Suppressor macrophage treated with lipopolysaccharide for 1 hour (primary cell): ENCODE measurements around the gene DTX3.
"Not testable (repeated sequence)": the region's sequence is repeated elsewhere in the genome, so short reads cannot be mapped to it uniquely, and the experiment has no call there.

ENCODE experiments used
- DNase-seq, 3 donors: peaks; one replicate each; pipeline ENCODE4 v3.0.0-alpha.2; 2020 to 2022

The DTX3 gene

DNA sequence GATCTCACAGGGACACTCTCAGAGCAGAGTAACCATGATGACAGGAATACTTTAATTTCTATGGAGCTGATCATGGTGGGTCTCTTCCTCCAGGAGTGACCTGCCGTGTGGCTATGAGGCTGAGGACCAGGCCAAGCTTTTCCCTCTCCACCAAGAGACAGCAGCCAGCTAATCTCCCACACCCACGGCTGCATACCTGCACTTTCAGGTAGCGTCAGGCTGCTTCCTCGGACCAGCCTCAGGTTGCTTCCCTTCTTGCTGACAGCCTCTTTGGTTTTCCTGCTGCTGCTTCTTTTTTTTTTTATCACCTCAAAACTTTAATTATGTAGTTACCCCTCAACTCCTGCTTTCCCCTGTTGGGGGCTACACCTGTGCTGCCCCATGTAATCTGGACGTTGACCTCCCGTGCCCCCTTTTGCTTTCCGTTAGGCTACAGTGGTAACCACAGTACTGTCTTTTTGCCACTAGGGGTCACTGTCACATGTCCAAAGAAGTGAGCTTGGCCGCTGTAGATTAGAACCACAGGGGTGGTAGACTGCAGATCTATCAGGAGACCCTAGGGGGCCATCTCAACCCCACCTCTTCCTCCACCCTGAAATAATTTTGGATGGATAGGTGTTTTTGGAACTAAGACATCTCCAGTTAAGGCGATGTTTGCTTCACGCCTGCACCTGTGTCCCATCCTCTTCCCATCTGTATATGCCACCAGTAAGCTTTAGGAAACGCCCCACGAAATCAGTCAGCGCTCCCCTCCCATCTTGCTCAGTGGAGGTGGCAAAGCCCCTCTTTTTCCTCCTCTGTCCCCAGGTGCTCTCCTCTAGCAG lies 21.4 kb upstream of the DTX3 start:
- DNase-seq, result peak; percentile 84 to 92 (median 86)

GRCh38 chr12:57584050-57584449 lies 20.6 kb upstream of the DTX3 start:
- no peak for DNase-seq

GRCh38 chr12:57584690-57585089 lies 19.9 kb upstream of the DTX3 start:
- DNase-seq, result peak; percentile 61 to 70 (median 62)

DNA sequence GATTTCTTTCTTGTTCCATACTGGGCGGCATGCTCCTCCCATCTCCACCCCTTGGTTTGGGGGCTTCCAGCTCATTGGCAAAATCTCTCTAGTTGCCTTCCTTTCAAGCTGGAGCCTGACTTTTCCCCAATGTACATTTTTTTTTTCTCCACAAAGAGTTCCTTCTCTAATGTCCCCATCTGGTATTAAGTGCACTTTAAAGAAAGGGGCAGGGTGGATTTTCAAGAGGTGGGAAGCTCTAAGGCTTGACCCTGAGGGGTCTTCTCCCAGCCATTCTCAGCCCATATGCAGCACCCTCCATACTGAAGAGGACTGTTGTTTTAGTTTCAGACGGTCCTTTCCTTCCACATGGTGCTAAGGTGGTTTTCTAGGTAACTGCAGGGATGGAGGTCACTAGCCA lies 19.5 kb upstream of the DTX3 start:
- DNase-seq, result no peak

DNA sequence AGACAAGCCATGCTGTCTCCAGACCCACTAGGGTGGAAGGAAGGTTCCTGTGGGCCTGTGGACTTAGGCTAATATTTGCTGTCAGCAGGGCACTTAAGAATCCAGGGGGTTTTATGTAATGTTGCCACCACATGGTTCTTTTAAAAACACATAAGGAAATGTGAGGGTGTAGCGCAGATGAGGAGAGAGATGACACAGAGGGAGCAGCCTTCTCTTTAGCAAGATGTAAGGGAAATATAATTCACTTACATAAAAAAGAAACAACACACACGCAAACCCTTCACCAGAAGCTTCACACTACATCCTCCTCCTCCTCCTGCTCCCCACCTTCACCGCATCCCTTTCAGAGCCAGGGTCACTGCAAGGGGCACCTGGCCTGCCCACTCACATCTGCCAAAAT lies 18.5 kb upstream of the DTX3 start:
- no peak for DNase-seq

- DNase-seq, result no peak
Measured at GRCh38 chr12:57586832-57587429, 17.7 kb upstream of the DTX3 start.

DNA sequence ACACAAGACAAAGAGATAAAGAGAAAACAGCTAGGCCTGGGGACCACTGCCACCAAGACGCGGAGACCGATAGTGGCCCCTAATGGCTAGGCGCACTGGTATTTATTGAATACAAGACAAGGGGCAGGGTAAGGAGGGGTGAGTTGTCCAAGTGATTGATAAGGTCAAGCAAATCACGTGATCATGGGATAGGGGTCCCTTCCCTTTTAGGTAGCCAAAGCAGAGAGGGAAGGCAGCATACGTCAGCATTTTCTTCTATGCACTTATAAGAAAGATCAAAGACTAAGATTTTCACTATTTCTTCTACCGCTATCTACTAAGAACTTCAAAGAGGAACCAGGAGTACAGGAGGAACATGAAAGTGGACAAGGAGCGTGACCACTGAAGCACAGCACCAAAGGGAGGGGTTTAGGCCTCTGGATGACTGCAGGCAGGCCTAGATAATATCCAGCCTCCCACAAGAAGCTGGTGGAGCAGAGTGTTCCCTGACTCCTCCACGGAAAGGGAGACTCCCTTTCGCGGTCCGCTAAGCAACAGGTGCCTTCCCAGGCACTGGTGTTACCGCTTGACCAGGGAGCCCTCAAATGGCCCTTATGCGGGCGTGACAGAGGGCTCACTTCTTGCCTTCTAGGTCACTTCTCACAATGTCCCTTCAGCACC lies 15.5 kb upstream of the DTX3 start:
- DNase-seq, result not testable (repeated sequence)

- no peak for DNase-seq
Measured at GRCh38 chr12:57590479-57590863, 14.2 kb upstream of the DTX3 start.

DNA sequence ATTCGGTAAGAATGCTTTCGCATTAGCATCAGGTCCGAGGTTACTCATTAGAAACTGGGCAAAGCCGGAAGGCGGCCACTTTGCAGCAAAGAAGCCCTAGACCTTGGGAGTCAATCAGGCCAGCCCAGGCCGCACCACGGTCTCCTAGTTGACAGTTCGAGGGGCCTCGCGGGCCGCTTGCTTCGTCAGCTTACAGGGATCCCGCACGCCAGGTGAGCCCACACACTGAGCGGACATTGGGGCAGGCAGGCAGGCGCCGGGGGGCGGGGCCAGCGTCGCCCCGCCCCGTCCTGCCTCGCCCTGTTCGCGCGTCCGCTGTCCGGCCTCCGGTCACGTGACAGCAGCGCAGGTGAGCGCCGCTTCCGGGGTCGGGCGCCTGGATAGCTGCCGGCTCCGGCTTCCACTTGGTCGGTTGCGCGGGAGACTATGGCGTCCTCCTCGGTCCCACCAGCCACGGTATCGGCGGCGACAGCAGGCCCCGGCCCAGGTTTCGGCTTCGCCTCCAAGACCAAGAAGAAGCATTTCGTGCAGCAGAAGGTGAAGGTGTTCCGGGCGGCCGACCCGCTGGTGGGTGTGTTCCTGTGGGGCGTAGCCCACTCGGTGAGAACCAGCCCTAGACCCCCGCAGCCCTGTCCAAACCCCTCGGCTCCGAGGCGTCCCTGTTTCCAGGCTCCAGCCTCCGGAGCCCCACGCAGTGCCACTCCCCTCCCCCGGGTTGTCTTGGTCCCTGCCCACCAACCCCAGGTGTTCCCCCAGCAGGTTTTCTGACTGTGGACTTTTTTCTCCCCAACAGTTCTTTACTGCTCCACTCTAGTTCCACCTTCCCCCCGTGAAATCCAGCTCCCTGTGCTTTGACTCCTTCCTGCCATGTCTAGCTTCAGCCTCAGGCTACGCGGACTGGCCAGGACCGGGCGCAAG lies 13.5 kb upstream of the DTX3 start, which contains the start of gene PIP4K2C:
TSS of gene PIP4K2C (plus strand) at position 329 of the 918 bp plus-strand sequence. CDS start at position 427, 98 bp downstream.
- DNase-seq, result peak; percentile 63 to 87 (median 73)

DNA sequence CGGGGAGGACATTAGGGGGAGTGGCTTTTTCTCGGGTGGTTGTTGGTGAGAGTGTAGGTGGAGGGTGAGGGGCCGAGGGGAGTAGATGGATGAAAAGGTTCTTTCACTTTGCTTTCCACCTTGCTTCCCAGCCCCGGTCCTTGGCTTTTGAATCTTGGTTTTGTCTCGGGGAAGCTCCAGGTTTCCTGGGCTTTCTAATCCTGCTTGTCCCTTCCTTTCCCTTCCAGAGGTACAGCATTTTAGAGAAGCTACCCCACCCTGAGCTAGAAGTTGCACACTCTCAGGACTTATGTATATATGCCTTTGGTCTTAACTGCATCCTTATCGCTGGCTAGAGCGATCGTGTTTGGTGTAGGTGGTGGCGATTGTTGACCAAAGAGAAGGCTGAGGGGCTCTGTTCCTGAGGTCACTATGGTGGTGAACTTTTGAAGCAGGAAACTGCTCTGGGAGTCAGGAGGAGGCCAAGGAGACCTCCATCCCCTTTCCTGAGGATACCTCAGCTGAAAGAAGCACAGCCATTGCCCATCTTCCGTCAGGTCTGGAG lies 12.8 kb upstream of the DTX3 start:
- no peak for DNase-seq

GRCh38 chr12:57592551-57593165 lies 12.0 kb upstream of the DTX3 start:
- DNase-seq, result no peak

- DNase-seq, result no peak
Measured at GRCh38 chr12:57593187-57593586, 11.4 kb upstream of the DTX3 start.

DNA sequence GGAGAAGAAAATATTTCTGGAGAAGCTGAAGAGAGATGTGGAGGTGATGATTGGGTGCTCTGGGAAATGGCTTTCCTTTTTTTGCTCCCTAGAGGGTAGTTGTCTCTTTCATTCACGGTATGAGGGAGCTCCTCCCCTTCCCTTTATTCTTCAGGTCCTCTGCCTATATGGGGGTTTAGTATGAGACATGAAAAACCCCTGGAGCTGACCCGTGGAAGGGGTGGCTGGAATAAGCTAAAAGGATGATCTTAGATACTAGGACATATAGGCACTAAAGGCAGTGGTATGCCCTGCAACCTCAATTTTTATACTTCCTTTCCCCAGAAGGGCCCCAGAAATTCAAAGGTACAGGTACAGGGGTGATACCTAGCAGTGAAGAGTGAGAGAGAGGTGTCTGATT lies 4.2 kb upstream of the DTX3 start:
- no peak for DNase-seq

GRCh38 chr12:57602544-57602943 lies 2.1 kb upstream of the DTX3 start:
- no peak for DNase-seq

GRCh38 chr12:57603324-57603723 lies 1.3 kb upstream of the DTX3 start:
- DNase-seq, result no peak

GRCh38 chr12:57603815-57604453 lies 690 bp upstream of the DTX3 start:
- peak in 1 of 3 donors; percentile 37 for DNase-seq

DNA sequence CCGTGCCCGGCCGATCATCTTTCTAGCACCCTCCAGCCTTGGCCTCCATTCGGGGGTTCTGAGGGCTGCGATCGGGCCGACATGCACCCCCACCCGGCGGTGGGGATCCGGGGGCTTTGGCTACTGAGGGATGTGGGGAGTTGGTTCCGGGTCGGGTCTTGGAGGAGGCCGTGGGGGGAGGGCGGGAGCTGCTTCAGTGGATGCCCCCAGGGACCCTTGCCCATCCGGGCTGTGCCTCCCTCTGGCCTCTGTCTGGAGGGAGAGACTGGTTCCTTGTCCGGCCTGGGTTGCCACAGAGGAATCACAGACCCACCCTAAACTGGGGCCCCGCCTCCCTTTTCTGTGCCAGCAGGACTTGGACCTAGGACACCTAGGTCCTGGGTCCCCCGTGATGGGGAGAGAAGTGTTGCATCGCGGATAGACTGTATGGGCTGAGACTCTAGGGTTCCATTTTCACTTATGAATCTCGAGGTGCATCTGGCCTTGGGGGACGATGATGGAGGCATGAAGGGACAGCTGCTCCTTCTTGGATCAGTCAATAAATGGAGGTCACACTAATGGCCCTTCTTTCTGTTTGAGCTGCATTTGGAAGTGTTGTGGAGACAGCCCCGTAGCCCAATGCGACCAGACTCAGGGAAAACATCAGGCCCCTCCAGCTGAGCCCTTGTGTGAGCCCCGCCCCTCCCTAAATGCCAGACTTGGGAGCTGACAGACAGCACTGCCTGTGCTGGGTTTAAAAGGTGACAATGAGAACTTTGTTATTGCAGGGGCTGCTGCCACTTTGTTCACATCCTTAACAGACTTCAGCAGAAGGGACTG lies 577 bp downstream of the DTX3 start:
- DNase-seq, result no peak

- DNase-seq, result no peak
Measured at GRCh38 chr12:57605811-57606311, 1.2 kb downstream of the DTX3 start.

DNA sequence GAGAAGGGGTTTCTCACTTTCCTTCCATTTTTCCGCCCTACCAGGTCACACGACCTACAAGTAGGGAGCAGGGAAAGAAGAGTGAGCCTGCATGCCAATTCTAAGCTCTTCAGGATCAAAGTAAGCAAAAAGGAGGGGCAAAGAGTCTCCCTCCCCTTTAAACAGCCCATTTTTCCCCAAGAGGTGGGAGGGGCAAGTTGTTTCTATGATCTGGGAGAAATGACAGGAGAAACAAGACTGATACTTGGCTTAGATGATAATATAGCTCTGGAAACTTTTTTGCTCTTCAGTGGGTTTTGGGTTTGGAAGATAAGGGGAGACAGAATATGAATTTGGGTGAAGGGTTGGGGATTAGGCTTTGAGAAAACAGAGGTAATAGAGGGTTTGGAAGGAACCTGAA lies 1.8 kb downstream of the DTX3 start:
- no peak for DNase-seq

GRCh38 chr12:57606821-57607220 lies 2.2 kb downstream of the DTX3 start:
- no peak for DNase-seq
